Left forelimb (tissue), 1 donor: ENCODE data around the gene SERINC3.

Experiments
- DNase-seq: peaks from one replicate; pipeline ENCODE4 v3.0.0-alpha.2; 2018; ENCODE audit warnings: low spot score

SERINC3 gene

DNA sequence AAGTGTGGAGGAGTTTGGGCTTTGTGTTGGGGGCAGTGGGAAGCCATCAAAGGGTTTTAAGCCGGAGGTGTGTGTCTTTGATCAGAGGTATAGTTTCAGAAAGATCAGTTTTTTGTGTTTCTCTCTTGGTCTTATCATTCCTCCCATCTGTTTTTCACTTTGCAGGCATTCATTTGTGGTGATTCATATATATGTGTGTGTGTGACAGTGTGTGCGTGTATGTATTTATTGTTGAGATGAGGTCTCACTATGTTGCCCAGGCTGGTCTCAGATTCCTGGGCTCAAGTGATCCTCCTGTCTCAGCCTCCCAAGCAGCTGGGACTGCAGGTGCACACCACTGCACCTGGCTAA, 11.1 kb upstream of the SERINC3 start:
- DNase-seq, result no peak

DNA sequence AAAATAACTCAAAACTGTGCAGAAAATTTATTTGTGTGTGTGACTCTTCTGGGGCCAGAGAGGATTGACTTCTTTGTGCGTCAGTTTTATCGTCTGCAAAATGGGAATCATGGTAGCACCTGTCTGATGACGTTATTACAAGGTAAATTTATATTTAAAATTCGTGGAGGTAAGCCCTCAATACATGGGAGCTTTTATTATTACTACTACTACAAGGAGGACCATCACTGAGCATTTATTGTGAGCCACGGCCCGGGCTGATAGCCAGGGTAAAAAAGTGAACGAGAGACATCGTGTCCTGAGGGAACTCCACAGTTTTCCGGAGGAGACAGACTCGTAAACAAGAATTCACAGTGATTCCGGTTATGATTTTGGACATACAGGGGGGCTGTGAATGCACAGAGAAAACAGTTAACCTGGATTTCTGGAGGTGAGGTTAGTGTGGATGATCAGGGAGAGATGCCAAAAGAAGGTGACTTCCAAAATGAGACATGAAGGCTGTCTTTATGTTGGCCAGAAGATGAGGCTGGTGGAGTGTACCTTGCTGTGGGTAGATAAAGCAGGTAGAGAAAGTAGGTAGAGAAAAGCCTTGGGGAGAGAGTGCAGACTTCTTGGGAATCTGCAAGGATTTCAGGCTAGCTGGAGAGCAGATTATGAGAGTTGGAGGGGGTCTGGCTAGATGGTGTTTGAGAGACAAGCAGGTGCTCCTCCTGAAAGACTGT, 10.6 kb upstream of the SERINC3 start:
- DNase-seq, result no peak

DNA sequence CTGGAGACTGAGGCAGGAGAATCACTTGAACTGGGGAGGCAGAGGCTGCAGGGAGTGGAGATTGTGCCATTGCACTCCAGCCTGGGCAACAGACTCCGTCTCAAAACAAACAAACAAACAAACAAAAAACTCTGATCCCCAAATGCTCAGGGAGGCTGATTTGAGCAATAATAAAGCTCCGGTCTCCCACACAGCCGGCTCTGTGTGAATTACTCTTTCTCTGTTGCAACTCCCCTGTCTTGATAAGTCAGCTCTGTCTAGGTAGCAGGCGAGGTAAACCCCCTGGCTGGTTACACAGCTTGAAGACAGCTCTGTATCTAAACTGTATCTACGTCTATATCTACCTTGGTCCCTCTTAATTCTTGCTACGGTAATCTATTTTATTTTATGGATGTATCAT, 6.4 kb upstream of the SERINC3 start:
- no peak for DNase-seq

DNA sequence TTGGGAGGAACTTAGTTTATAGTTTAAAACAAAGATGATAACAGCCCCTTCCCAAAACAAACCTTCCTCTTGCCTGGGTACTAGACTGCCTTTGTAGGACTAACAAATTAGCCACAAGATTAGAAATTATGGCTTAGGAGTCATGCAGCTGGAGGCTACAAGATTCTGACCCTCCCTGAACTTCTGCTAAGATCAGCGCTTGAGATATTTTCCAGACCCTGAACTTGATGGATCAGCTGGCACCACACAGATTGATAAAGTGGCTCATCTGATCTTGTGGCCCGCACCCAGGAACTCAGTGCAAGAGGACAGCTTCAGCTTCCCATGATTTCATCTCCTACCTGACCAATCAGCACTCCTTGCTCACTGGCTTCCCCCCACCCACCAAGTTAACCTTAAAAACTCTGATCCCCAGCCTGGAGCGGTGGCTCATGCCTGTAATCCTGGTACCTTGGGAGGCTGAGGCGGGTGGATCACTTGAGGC, 5.9 kb upstream of the SERINC3 start:
- no peak for DNase-seq

DNA sequence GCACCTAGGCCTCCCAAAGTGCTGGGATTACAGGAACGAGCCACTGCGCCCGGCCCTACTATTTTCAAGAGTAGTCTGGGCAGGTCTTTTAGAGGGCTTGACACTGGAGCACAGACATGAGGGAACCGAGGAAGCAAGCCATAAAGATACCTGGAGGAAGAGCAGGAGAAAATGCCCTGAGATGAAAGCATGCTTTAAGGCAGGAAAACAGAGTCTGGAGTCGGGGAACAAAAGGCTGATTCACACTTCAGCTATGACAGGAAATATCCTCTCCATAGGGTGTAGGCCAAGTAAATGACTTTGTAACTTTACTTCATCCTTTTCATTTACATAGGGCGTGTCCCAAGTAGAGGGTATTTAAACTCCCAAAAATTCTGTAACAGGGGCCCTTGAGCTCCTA, 4.3 kb upstream of the SERINC3 start:
- DNase-seq, result no peak

DNA sequence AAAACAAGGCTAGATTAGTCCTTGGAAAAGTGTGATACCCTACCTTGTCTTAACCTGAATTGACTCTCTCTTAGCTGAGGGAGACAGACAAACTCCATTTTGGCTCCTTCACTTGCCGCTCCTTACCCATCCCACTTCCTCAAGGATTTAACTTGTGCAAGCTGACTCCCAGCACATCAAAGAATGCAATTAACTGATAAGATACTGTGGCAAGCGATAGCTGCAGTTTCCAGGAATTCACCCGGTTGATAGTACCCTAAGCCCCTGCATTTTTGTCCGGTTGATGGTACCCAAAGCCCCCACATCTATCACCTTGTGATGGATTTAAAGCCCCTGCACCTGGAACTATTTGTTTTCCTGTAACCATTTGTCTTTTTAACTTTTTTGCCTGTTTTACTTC, 1.9 kb upstream of the SERINC3 start:
- DNase-seq, result no peak

DNA sequence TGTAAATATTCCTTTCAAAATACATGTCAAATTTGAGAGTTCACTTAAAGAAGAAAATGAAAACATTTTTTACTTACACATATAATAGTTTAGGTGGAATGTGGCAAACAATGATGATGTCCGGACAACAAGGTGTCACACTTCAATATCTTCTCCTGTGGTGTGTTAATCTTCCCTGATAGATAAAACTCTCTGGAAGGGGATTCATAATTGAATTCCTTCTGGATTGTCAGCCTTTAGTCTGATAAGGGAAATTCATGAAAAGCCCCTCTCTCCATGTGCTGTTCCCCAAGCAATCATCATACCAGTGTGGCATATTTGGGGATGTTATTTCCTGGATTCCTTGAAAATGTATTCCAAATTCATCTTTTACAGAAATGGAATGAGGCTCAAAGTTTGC, 971 bp upstream of the SERINC3 start:
- DNase-seq, result no peak

DNA sequence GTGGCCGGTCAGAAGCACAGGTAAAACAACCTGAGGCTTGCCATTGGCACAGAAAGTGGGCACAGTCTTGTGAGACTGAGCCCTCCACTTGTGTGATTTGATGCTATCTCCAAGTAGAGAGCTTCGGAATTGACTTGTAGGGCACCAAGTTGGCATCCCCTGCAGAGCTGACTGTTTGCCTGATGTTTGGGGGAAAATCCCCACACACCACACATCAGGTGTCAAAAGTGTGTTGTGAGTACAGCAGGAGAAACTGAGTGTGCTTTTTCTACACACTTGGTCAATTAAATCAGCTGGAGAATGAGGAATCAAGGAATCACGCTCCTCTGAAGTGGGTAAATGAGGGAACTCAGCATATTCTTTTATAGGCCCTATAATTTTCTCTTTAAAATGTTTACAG, 989 bp downstream of the SERINC3 start:
- no peak for DNase-seq

DNA sequence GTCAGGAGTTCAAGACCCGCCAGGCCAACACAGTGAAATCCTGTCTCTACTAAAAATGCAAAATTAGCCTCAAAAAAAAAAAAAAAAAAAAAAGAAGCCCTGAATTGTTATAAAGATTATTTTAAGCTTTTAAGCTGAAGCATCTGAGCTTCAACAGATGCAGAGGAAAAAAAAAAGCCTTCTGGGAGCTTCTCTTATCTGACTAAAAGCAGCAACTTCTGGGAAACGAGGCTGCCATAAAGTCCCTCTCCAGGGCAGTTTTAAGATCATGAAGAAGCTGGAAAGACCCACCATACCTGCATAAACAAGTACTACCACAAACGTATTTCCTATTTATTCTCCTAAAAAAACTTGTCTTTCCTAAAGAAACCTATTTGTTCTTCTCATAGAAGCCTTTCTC, 3.6 kb downstream of the SERINC3 start:
- DNase-seq, result no peak

DNA sequence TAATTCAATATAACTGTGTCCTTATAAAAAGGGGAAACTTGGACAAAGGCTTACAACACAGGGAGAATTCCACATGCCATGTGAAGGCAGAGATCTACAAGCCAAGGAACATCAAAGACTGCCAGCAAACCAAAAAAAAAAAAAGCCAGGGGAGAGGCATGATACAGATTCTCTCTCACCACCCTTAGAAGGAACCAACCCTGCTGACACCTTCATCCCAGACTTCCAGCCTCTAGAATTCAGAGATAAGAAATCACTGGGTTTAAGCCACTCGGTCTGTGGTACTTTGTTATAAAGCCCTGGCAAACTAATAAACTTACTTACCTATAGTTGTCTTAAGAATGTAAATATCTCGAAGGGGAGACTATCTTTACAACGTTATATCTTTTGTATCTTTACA, 4.4 kb downstream of the SERINC3 start:
- no peak for DNase-seq

DNA sequence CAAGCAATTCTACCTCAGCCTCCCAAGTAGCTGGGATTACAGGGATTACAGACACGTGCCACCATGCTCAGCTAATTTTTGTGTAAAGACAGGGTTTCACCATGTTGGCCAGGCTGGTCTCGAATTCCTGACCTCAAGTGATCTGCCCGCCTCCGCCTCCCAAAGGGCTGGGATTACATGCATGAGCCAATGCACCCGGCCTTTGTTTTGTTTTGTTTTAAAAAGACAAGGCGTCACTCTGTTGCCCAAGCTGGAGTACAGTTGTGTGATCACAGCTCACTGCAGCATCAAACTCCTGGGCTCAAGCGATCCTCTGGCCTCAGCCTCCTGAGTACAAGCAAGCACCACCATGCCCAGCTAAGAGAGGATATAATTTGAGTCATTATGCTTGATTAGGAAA, 5.4 kb downstream of the SERINC3 start:
- DNase-seq, result no peak

DNA sequence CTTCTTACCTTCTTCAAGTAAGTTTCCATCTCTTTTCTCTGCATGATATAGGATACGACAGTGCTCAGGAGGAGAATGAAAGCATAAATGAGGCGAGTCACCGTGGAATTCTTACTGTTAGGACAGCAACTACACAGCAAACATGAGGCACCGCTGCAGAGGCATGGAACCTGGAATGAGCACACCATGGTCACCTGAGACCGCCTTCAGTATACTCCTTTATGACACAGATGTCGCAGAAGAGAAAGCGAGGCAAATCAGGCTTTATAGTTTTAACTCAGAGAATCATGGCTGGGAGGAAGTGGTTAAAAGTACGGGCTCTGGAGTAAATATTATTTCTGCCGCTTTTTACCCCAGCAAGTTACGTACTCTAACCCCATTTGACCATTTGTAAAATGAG, 8.0 kb downstream of the SERINC3 start:
- DNase-seq, result no peak

DNA sequence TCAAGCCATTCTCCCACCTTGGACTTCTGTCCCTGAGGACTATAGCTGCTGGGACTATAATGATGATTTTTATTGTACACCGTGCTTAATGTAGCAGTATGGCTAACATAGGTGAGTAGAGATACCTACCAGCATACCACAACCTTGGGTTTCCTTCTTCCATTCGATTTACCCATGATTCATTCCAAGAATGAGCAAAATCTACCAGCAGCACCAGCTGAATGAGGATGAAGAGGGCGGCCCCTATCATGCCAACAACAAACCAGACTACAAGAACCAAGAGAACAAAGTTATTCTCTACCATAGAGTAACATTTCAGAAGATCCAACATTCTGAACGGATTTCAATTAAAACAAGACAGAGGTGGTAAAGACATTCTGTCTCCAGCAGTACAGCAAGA, 12.1 kb downstream of the SERINC3 start:
- DNase-seq, result no peak

DNA sequence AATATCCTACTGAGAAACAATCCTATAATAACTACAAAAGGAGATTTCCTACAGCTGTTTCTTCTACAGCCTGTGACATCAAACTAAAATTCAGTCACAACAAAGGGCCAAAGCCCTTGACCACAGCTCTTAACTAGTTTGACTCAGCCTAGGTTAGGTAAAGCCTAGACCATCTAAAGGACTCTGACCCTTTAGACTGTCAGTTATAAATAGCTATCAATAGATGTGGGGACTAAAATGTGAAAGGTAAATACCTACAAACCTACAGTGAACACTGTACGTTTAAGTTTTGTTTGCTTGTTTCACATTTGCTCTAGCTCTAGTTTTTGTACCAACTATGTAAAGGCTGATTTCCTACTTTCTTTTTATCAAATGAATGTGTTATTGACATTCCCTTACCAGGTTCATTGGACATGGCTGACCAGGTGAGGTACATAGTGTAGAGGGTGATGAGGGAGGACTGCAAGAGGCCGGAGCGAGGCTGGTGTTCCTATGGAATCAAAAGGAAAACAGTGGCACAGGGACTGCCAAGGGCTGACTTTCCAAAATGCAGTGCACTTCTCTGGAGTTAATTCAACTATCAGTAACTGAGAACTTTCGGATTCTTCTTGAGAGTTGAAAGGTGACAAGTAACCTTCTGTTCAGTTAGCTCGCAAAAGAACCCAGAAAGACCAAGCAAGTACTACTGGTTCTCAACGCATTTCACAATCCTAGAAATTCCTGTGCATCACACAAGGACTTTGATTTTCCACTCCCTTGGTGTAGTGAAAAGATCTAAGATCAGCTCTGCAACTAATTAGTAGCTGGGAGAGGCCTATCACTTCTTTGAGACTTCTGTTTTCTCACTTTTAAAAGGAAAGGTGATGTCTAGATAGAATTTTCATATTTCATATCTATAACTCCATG, 17.2 kb downstream of the SERINC3 start:
- no peak for DNase-seq

DNA sequence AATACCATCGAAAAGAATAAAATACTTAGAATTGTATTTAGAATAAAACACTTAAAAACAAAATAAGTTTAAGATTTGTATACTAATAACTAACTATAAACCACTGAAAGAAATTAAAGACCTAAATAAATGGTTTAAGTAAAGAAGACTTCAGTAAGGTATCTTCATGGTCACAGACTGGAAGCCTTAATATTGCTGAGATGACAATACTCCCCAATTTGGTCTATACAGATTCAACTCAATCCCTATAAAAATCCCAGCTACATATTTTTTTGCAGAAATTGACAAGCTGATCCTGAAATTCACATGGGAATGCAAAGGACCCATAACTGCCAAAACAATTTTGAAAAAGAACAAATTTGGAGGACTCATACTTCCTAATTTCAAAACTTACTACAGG, 18.9 kb downstream of the SERINC3 start:
- no peak for DNase-seq

DNA sequence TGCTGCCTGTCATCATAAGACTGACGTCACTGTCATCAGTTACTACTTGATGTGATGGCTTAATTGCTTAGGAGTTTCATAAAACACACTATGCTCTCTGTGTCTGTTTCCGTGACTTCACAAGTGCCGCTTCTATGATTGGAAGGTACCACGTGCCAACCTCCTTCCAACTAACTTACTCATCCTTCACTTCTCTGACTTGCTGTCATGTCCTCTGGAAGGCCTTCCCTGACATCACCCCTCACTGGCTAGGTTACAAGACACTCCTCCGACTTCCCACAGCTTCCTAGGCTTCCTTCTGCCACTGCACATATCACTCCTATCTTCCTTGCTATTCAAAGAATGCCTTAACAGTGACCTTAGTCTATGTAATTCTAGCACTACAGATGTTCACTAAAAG, 20.4 kb downstream of the SERINC3 start:
- no peak for DNase-seq

DNA sequence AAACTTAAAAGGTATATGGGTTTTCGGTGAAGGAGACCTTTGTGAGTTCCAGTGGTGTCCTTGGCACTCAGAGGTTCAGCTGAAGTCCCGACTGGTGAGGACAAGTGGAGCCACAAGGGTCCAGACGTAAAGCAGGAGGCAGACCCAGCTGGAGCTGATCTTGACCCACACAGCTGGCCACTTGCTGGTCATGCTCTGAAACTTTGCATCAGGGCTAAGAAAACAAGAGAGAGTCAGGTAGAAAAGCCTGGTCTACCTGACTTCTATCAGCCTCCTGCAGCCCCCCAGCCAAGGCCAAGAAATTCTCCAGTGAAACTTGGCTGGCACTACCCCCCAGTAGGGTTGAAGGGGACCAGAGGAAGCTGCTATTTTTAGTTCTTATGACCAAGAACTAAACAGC, 21.6 kb downstream of the SERINC3 start:
- DNase-seq, result no peak

DNA sequence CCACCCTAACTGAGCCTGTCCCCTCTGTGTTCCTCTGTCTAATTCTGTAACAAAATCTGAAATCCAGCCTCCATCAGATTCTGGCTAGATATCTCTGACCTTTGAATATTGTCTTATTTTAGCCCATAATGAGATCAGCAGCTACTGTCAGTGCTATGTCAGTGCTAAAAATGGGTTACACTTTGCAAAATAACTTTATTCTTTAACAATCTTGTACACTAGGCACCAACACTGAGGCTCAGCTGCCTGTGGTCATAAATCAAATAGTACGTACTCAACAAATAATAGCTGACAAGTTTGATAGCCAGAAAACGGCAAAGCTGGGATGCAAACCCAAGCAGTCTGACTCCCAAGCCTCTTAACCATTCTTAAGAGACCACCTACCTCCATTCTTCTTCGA, 24.1 kb downstream of the SERINC3 start:
- DNase-seq, result no peak

DNA sequence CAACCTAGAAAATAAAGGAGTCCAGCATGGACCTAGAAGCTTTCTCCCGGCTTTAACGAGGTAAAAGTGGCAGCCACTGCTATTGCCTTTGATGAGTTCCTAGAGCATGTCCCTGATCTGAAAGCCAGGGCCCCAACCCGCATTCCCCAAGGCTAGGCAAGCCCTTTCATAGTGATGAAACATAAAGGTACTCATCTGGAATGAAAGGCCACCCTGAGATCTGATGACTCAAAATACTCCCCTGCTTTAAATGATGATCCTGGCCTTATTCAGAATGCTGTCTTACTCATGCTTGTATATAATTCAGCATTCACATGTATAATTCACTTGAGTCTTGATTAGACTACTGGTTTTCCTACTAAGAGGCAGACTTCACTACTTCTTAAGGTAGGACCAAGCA, 24.9 kb downstream of the SERINC3 start:
- DNase-seq, result no peak

DNA sequence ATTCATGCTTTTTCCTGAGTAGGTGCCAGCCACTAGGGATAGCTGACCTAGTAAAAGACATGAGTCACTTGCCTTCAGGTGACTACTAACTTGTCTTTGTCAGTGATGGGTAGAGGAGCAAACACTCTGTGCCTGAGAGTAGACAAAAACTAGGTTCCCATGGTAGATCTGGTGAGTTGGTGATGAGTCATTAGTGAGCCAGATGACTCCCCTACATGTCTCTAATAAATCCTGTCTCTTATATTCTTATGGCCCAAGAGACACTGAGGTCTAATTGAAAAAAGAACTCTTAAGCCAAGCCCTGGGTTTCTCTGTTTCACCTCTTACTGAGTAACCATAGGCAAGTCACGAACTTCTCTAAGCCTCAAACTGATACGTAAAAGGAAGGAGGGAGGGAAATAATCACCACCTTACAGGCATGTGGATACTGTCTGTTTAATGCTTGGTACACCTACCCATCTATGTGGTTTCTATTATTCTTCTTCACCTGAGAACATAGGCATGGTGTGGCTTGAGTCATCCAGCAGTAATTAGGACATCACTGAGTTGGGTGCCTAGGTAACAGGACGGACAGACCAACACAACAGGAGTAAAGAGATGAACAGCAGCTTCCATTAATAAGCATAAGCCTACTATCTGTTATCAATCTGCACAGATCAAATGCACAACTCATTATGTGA, 25.9 kb downstream of the SERINC3 start:
- no peak for DNase-seq

DNA sequence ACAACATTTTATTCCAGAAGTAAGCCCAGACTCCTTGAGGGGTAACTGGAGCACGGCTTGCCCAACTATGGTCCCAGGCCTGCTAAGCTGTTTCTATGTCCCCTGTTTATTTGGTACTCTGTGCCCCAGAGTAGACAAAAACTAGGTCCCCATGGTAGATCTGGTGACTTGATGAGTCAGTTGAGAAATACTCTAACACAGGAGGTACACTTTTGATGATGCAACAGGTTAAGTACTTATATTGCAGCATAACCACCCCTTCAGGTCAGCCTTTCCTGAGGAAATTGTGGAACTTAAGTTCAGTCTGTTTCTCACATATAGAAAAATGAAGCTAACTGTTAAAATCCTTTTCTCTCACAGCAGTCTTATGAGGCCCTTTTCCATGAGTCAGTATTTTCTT, 26.6 kb downstream of the SERINC3 start:
- DNase-seq, result no peak

DNA sequence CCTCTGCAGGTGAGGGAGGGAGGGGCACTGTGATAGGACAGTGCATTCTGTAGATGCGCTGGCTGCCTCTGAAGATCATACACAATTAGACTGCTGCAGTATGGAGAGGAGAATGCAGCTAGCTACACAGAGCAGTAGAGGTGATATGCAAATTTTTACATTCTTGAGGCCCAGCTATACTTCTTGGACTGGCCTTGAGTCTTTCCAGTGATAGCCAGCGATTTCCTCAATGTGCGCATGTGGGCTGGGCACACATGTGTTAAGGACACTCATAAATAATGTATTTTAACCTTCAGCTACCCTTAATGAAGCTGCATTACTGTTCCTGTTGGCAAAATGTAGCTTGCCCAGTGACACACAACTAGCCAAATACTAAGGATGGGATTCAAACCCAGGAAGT, 27.2 kb downstream of the SERINC3 start:
- no peak for DNase-seq

DNA sequence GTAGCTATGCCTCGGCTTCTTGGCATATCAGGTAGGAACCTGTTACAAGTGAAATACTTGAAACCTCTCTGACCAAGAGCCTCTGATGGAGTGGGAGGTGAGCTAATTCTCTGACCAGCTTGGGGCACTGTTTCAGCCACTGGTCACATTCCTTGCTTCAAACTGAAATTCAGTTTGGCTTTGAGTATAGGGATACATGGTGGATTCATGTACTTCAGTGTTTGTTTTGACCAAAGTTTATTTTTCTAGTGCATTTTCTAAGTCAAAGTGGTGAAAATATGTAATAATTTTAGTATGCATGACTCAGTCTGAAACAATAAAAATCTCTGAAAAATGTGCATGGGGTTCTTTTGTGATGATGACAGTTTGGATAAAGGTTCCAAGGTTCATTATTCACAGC, 27.6 kb downstream of the SERINC3 start:
- DNase-seq, result no peak
